OCI-LY3 (cell line): ENCODE data around the gene B4GALT4.

Experiments
- H2AFZ ChIP-seq: fragments of 200-600, 300-600 bp; shearing (Covaris generic); 2 replicates; pipeline ENCODE4 v1.6.0; 2014; ENCODE audit warnings: antibody characterized with exemption, low read depth, low read length
- H3K27ac ChIP-seq: fragments of 200-600, 300-600 bp; sonication (generic); 2 replicates; pipeline ENCODE4 v1.5.1; 2014; ENCODE audit warnings: mild to moderate bottlenecking, low read length, moderate library complexity, mixed read lengths
- H3K27me3 ChIP-seq: fragments of 200-600, 300-600 bp; sonication (generic); 2 replicates; pipeline ENCODE4 v1.6.1; 2014; ENCODE audit warnings: low read depth, low read length, mixed read lengths
- H3K36me3 ChIP-seq: fragments of 200-600, 300-600 bp; sonication (generic); replicated peaks from 2 replicates; pipeline ENCODE3; 2014; ENCODE audit warnings: low read depth, low read length, mixed read lengths
- H3K4me1 ChIP-seq: fragments of 300-600, 200-600 bp; sonication (generic); 2 replicates; pipeline ENCODE4 v1.6.1; 2014; ENCODE audit warnings: low read length, mixed read lengths
- H3K4me2 ChIP-seq: fragments of 200-600, 300-600 bp; sonication (generic); 2 replicates; pipeline ENCODE4 v1.6.1; 2014; ENCODE audit warnings: low read length, mixed read lengths
- H3K4me3 ChIP-seq: fragments of 300-600, 200-600 bp; sonication (generic); 2 replicates; pipeline ENCODE4 v1.5.1; 2014; ENCODE audit warnings: antibody characterized with exemption, mild to moderate bottlenecking, low read length, moderate library complexity
- H3K79me2 ChIP-seq: fragments of 300-600, 200-600 bp; shearing (Covaris generic); 2 replicates; pipeline ENCODE4 v1.6.1; 2014; ENCODE audit warnings: mild to moderate bottlenecking, low read length, mixed read lengths
- H3K9ac ChIP-seq: fragments of 300-600, 200-600 bp; shearing (Covaris generic); 2 replicates; pipeline ENCODE4 v1.6.0; 2014; ENCODE audit warnings: mild to moderate bottlenecking, low read length, moderate library complexity
- H3K9me3 ChIP-seq: fragments of 200-600, 300-600 bp; shearing (Covaris generic); 2 replicates; pipeline ENCODE4 v1.6.1; 2014; ENCODE audit warnings: low read length, mixed read lengths; ENCODE audit not compliant: insufficient read depth
- H4K20me1 ChIP-seq: fragments of 200-600, 300-600 bp; sonication (generic); 2 replicates; pipeline ENCODE4 v1.6.1; 2016; ENCODE audit warnings: low read length, mixed read lengths; ENCODE audit not compliant: insufficient read depth
- CTCF ChIP-seq: fragments of 200-600, 300-600 bp; sonication (generic); IDR thresholded peaks from 2 replicates; pipeline ENCODE4 v1.5.1; 2014; ENCODE audit warnings: antibody characterized with exemption, low read length, low read depth
- EZH2phosphoT487 ChIP-seq: fragments of 200-600 bp; shearing (Covaris generic); IDR thresholded peaks from 2 replicates; pipeline ENCODE4 v1.6.1; 2018; ENCODE audit warnings: antibody characterized with exemption, mixed run types, low read depth

Gene B4GALT4

DNA sequence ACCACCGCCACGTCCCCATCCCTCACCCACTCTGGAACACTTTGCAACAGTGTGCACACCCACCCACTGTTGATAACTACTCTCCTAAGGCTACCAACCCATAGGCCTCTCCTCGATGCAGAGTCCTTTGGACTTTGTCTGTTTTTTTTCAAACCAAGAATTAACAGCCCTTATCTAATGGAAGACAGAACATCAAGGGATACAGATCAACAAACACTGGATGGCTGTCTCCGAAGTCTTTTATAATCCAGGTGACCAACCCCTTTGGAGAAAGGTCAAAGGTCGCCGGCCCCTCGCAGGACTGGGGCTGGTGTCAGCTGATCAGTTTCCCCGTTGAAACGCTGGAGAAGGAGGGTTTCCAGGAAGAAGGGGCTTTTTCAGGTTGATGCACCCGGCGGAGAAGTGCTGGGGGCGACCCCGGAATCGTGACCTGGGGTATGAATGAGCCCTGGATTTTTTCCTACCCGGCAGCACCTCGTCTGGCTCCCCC is 532 bp downstream of the B4GALT4 start:
- H3K36me3 ChIP-seq = peaks cover 19% of the 10 kb centered on the region
- TF ChIP-seq EZH2phosphoT487 (no peak), CTCF (no peak)
- peak overlapping the region; percentile 80 for H3K9ac ChIP-seq
- H4K20me1 ChIP-seq = no peaks in the 10 kb centered on the region
- H3K9me3 ChIP-seq = no peaks in the 10 kb centered on the region
- peak overlapping the region; percentile 87 for H3K4me3 ChIP-seq
- peaks cover 30% of the 10 kb centered on the region for H3K79me2 ChIP-seq
- peak overlapping the region; percentile 61 for H3K27ac ChIP-seq
- peaks cover 24% of the 10 kb centered on the region for H3K4me1 ChIP-seq
- H3K4me2 ChIP-seq = peak overlapping the region; percentile 100
- no peaks in the 10 kb centered on the region for H3K27me3 ChIP-seq
- H2AFZ ChIP-seq = peak overlapping the region; percentile 56

DNA sequence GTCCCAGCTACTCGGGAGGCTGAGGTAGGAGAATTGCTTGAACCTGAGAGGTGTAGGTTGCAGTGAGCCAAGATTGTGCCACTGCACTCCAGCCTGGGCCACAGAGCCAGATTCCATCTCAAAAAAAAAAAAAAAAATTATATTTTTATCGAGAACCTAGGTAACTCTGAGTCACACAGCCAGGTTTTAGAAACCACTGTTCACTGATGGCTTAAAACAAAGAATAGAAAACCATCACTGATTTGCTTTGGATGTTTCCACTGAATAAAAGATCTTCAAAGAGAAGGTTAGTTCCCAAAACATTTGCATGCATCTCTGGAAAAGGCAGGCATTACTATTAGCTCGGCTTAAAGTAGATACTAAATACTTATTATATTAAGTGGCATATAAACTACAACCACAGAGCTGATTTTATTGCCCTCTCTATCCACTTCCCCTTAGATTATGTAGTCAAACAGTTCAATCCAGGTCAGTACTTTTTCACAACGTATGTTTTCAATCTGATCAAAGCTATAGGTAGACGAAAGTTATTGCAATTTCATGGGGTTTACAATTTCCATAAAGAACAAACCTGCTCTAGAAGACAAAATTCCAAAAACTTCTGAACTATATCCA is 1.4 kb downstream of the B4GALT4 start:
- H4K20me1 ChIP-seq = no peaks in the 10 kb centered on the region
- H3K9me3 ChIP-seq = no peaks in the 10 kb centered on the region
- no peak overlapping the region for H3K27ac ChIP-seq
- peaks cover 25% of the 10 kb centered on the region for H3K36me3 ChIP-seq
- H3K9ac ChIP-seq = peak overlapping the region; percentile 80
- no peaks in the 10 kb centered on the region for H3K27me3 ChIP-seq
- peaks cover 24% of the 10 kb centered on the region for H3K4me1 ChIP-seq
- H3K79me2 ChIP-seq = peaks cover 30% of the 10 kb centered on the region
- H3K4me3 ChIP-seq = peak overlapping the region; percentile 87
- H3K4me2 ChIP-seq = peak overlapping the region; percentile 100
- no peak overlapping the region for H2AFZ ChIP-seq
- no peak for TF ChIP-seq CTCF
- TF ChIP-seq EZH2phosphoT487 = no peak

- Histone ChIP-seq H4K20me1 (no peaks in the 10 kb centered on the region; the same call in 1 of the 2 replicates), H3K4me2 (peak overlapping the region; percentile 100; the same call in 1 of the 2 replicates), H2AFZ (no peak overlapping the region), H3K9me3 (no peaks in the 10 kb centered on the region), H3K27me3 (no peaks in the 10 kb centered on the region), H3K4me3 (no peak overlapping the region), H3K27ac (no peak overlapping the region), H3K4me1 (peaks cover 24% of the 10 kb centered on the region), H3K79me2 (peaks cover 30% of the 10 kb centered on the region), H3K9ac (no peak overlapping the region), H3K36me3 (peaks cover 27% of the 10 kb centered on the region)
- TF ChIP-seq CTCF (no peak), EZH2phosphoT487 (no peak)
Observed at GRCh38 chr3:119238363-119238762, 2.3 kb downstream of the B4GALT4 start.

- Histone ChIP-seq H4K20me1 (no peaks in the 10 kb centered on the region; the same call in 1 of the 2 replicates), H3K4me3 (no peak overlapping the region), H3K4me1 (peaks cover 24% of the 10 kb centered on the region), H3K9me3 (no peaks in the 10 kb centered on the region), H3K27me3 (no peaks in the 10 kb centered on the region), H3K9ac (no peak overlapping the region), H3K79me2 (peaks cover 30% of the 10 kb centered on the region), H2AFZ (no peak overlapping the region), H3K4me2 (no peak overlapping the region), H3K27ac (no peak overlapping the region), H3K36me3 (peaks cover 33% of the 10 kb centered on the region)
- TF ChIP-seq CTCF = no peak
- TF ChIP-seq EZH2phosphoT487 = no peak
Observed at GRCh38 chr3:119237299-119237698, 3.4 kb downstream of the B4GALT4 start.
